HG03521 (cell line): Measurements from ENCODE around the gene DDX10.

Experiments
- ATAC-seq: cut with Tn5 transposase; IDR thresholded peaks from one replicate; pipeline ENCODE4 v1.9.1; 2021; ENCODE audit warnings: mild to moderate bottlenecking, moderate library complexity; ENCODE audit not compliant: unreplicated experiment

DDX10 gene

GRCh38 chr11:108931168-108931567, 266.3 kb downstream of the DDX10 start:
- ATAC-seq, result no peak

GRCh38 chr11:108933630-108934029, 268.8 kb downstream of the DDX10 start:
- no peak for ATAC-seq

- ATAC-seq, result no peak
Measured at GRCh38 chr11:108934289-108934688, 269.4 kb downstream of the DDX10 start.

GRCh38 chr11:108934696-108935095, 269.8 kb downstream of the DDX10 start:
- no peak for ATAC-seq

GRCh38 chr11:108937746-108938145, 272.9 kb downstream of the DDX10 start:
- no peak for ATAC-seq

GRCh38 chr11:108938604-108939003, 273.7 kb downstream of the DDX10 start:
- ATAC-seq, result no peak

GRCh38 chr11:108939135-108939534, 274.3 kb downstream of the DDX10 start:
- ATAC-seq, result no peak

GRCh38 chr11:108943853-108944252, 279.0 kb downstream of the DDX10 start:
- ATAC-seq, result no peak

GRCh38 chr11:108944471-108945178, 279.8 kb downstream of the DDX10 start:
- ATAC-seq, result no peak

- ATAC-seq, result no peak
Measured at GRCh38 chr11:108945341-108945740, 280.5 kb downstream of the DDX10 start.

GRCh38 chr11:108947654-108948570, 283.0 kb downstream of the DDX10 start:
- no peak for ATAC-seq

GRCh38 chr11:108958368-108959104, 293.7 kb downstream of the DDX10 start:
- no peak for ATAC-seq

GRCh38 chr11:108959105-108959761, 294.4 kb downstream of the DDX10 start:
- no peak for ATAC-seq

- no peak for ATAC-seq
Measured at GRCh38 chr11:108959874-108960273, 295.0 kb downstream of the DDX10 start.

- no peak for ATAC-seq
Measured at GRCh38 chr11:108960501-108960900, 295.6 kb downstream of the DDX10 start.

- no peak for ATAC-seq
Measured at GRCh38 chr11:108961095-108961494, 296.2 kb downstream of the DDX10 start.

GRCh38 chr11:108963118-108963517, 298.2 kb downstream of the DDX10 start:
- ATAC-seq, result no peak

GRCh38 chr11:108965306-108966001, 300.6 kb downstream of the DDX10 start:
- ATAC-seq, result no peak

- ATAC-seq, result no peak
Measured at GRCh38 chr11:108966206-108966605, 301.3 kb downstream of the DDX10 start.

- ATAC-seq, result no peak
Measured at GRCh38 chr11:108966978-108967377, 302.1 kb downstream of the DDX10 start.
